ENCODE results near the gene FNBP1.

FNBP1 gene

GRCh38 chr9:129845373-129845772, 197.6 kb downstream of the FNBP1 start:
- no peak for TF ChIP-seq CTCF (IDR thresholded peaks at IDR 0.05; ENCODE audit: low read depth, low read length)
- no peak overlapping the region for H3K4me3 ChIP-seq (replicated peaks in 1 of 2; ENCODE audit: low read depth in 2 of 2, low read length in 2 of 2)
- DNase-seq (ENCODE audit: low read depth in 2 of 2) = no peak

GRCh38 chr9:129841071-129841470, 201.9 kb downstream of the FNBP1 start:
- DNase-seq (ENCODE audit: low read depth in 2 of 2) = no peak
- H3K4me3 ChIP-seq (replicated peaks in 1 of 2; ENCODE audit: low read depth in 2 of 2, low read length in 2 of 2) = no peak overlapping the region
- TF ChIP-seq CTCF (IDR thresholded peaks at IDR 0.05; ENCODE audit: low read depth, low read length) = no peak

- DNase-seq (ENCODE audit: low read depth in 2 of 2) = no peak
- H3K4me3 ChIP-seq (replicated peaks in 1 of 2; ENCODE audit: low read depth in 2 of 2, low read length in 2 of 2) = no peak overlapping the region
- no peak for TF ChIP-seq CTCF (IDR thresholded peaks at IDR 0.05; ENCODE audit: low read depth, low read length)
Observed at GRCh38 chr9:129840034-129840433, 203.0 kb downstream of the FNBP1 start.

- peak in 1 of 2 donors; percentile 13 for DNase-seq (ENCODE audit: low read depth in 2 of 2)
- no peak overlapping the region for H3K4me3 ChIP-seq (replicated peaks in 1 of 2; ENCODE audit: low read depth in 2 of 2, low read length in 2 of 2)
- no peak for TF ChIP-seq CTCF (IDR thresholded peaks at IDR 0.05; ENCODE audit: low read depth, low read length)
Observed at GRCh38 chr9:129839324-129840023, 203.5 kb downstream of the FNBP1 start.

- no peak for TF ChIP-seq CTCF (IDR thresholded peaks at IDR 0.05; ENCODE audit: low read depth, low read length)
- peak; percentile 54 to 84 for DNase-seq (ENCODE audit: low read depth in 2 of 2)
Observed at GRCh38 chr9:129838707-129839259, 204.2 kb downstream of the FNBP1 start.

More at GRCh38 chr9:129838707-129839259, 204.2 kb downstream of the FNBP1 start:
- no peak overlapping the region for H3K4me3 ChIP-seq (replicated peaks in 1 of 2; ENCODE audit: low read depth in 2 of 2, low read length in 2 of 2)

All from cardiac fibroblast (primary cell).